ENCODE measurements around the gene PAM16.

PAM16 gene

DNA sequence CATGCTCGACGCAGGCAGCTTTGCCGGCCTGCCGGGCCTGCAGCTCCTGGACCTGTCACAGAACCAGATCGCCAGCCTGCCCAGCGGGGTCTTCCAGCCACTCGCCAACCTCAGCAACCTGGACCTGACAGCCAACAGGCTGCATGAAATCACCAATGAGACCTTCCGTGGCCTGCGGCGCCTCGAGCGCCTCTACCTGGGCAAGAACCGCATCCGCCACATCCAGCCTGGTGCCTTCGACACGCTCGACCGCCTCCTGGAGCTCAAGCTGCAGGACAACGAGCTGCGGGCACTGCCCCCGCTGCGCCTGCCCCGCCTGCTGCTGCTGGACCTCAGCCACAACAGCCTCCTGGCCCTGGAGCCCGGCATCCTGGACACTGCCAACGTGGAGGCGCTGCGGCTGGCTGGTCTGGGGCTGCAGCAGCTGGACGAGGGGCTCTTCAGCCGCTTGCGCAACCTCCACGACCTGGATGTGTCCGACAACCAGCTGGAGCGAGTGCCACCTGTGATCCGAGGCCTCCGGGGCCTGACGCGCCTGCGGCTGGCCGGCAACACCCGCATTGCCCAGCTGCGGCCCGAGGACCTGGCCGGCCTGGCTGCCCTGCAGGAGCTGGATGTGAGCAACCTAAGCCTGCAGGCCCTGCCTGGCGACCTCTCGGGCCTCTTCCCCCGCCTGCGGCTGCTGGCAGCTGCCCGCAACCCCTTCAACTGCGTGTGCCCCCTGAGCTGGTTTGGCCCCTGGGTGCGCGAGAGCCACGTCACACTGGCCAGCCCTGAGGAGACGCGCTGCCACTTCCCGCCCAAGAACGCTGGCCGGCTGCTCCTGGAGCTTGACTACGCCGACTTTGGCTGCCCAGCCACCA, 30.2 kb upstream of the PAM16 start:
- DNase-seq: no peak
- H3K27me3 ChIP-seq (ENCODE audit: insufficient read depth, low read depth, severe bottlenecking): no peaks in the 10 kb centered on the region
- no peaks in the 10 kb centered on the region for H3K36me3 ChIP-seq
- no peaks in the 10 kb centered on the region for H3K9me3 ChIP-seq (ENCODE audit: severe bottlenecking)
- TF ChIP-seq, protein P1, sequence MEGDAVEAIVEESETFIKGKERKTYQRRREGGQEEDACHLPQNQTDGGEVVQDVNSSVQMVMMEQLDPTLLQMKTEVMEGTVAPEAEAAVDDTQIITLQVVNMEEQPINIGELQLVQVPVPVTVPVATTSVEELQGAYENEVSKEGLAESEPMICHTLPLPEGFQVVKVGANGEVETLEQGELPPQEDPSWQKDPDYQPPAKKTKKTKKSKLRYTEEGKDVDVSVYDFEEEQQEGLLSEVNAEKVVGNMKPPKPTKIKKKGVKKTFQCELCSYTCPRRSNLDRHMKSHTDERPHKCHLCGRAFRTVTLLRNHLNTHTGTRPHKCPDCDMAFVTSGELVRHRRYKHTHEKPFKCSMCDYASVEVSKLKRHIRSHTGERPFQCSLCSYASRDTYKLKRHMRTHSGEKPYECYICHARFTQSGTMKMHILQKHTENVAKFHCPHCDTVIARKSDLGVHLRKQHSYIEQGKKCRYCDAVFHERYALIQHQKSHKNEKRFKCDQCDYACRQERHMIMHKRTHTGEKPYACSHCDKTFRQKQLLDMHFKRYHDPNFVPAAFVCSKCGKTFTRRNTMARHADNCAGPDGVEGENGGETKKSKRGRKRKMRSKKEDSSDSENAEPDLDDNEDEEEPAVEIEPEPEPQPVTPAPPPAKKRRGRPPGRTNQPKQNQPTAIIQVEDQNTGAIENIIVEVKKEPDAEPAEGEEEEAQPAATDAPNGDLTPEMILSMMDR (IDR thresholded peaks at IDR 0.05; ENCODE audit: low read depth, low read length): no peak
- no peak overlapping the region for H3K4me3 ChIP-seq (ENCODE audit: low read depth, low read length)
- no peak overlapping the region for H3K27ac ChIP-seq

DNA sequence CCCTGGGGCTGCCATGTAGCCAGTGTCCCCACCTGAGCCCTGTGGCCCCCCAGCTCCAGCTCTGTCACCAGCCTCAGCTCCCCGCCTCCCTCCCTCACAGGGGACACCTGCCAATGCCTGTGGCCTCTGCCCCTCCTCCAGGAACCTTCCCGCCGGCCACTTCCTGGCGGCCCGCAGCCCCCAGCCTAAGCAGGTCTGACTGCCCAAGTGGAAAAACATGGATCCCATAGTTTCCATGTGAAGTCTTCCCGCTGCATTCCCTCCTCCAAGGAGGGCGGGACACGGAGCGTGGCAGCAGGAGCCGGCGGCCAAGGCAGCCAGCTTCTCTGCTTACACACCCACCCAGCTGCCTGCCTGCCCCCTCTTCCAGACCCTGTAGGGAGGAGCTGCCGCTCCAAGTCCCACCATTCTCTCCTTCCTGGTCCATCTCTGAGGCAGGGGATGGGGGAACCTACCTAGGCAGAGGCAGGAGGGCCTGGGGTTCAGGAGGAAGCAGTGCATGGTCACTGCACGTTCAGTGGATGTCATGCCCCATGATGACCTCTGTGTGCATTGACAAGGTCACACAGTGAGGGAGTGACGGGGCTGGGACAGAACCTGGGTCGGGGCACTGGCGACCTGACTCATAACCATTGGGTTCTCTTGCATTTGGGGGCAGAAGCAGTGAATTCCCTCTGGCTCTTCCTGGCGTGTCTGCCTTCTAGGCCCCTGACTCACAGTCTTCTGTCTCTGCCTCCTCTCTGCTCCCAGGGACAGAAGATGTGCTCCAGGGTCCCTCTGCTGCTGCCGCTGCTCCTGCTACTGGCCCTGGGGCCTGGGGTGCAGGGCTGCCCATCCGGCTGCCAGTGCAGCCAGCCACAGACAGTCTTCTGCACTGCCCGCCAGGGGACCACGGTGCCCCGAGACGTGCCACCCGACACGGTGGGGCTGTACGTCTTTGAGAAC, 29.3 kb upstream of the PAM16 start:
- no peaks in the 10 kb centered on the region for H3K36me3 ChIP-seq
- H3K9me3 ChIP-seq (ENCODE audit: severe bottlenecking): no peaks in the 10 kb centered on the region
- no peak for DNase-seq
- H3K4me3 ChIP-seq (ENCODE audit: low read depth, low read length): no peak overlapping the region
- H3K27ac ChIP-seq: no peak overlapping the region
- H3K27me3 ChIP-seq (ENCODE audit: insufficient read depth, low read depth, severe bottlenecking): no peaks in the 10 kb centered on the region
- TF ChIP-seq, protein P1 (IDR thresholded peaks at IDR 0.05; ENCODE audit: low read depth, low read length): no peak

DNA sequence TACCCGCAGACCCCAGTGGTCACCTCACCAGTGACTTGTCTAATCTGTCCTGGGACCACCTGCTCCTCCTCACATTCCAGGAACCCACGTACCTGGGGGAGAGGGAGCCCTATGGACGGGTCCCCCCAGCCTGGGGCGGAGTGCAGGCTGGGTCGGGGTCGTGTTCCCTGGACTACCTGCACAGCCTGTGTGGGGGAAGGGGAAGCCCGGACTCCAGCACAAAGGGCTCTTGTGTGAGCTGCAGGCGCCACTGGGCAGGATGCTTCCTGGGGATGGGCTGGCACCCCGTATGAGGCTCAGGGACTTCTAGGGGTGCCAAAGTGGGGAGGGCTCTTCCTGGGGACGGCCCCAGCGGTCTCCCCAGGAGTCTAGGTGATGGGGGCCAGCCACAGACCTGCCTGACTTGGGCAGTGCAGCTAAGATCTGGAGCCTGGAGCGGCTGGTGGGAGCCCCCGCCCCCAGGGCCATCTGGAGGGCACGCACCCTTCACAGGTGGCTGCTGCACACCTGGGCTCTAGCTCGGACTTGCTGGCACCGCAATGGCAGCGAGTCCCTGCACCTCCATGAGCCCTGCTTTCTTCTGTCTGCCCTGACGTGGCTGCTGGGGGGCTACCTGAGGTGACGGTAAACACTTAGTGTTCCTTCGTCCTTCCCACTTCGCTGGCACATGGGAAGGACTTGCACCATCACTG, 28.0 kb upstream of the PAM16 start:
- Histone ChIP-seq H3K36me3 (no peaks in the 10 kb centered on the region), H3K27me3 (ENCODE audit: insufficient read depth, low read depth, severe bottlenecking) (no peaks in the 10 kb centered on the region), H3K27ac (no peak overlapping the region), H3K9me3 (ENCODE audit: severe bottlenecking) (no peaks in the 10 kb centered on the region), H3K4me3 (ENCODE audit: low read depth, low read length) (no peak overlapping the region)
- no peak for DNase-seq
- TF ChIP-seq, protein P1 (IDR thresholded peaks at IDR 0.05; ENCODE audit: low read depth, low read length): no peak

DNA sequence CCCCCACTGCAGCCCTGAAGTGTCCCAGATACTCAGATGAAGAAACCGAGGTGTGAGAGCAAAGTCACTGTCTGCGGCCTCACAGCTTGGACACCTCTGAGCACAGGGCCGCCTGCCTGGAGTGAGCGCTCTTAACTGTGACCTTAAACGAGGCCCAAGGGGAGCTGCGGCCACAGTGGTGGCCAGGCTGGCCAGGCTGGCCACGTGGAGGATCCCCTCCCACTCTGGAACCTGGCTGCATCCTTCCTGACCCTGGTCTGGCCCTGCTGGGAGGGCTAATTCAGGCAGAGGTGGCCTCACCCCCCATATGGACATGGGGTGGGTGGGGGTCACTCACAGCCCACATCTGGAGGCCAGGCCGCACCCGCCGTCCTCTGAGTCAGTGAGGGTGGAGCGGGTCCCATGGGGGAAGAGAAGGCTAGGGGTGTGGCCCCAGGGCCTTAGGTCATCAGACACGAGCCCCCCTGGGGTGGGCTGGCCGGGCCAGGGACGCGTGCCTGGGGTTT, 27.1 kb upstream of the PAM16 start:
- Histone ChIP-seq H3K27ac (peak overlapping the region; percentile 10; the same call in 1 of the 2 replicates), H3K27me3 (ENCODE audit: insufficient read depth, low read depth, severe bottlenecking) (no peaks in the 10 kb centered on the region), H3K9me3 (ENCODE audit: severe bottlenecking) (no peaks in the 10 kb centered on the region), H3K4me3 (ENCODE audit: low read depth, low read length) (no peak overlapping the region), H3K36me3 (no peaks in the 10 kb centered on the region)
- DNase-seq: no peak
- TF ChIP-seq, protein P1 (IDR thresholded peaks at IDR 0.05; ENCODE audit: low read depth, low read length): no peak

DNA sequence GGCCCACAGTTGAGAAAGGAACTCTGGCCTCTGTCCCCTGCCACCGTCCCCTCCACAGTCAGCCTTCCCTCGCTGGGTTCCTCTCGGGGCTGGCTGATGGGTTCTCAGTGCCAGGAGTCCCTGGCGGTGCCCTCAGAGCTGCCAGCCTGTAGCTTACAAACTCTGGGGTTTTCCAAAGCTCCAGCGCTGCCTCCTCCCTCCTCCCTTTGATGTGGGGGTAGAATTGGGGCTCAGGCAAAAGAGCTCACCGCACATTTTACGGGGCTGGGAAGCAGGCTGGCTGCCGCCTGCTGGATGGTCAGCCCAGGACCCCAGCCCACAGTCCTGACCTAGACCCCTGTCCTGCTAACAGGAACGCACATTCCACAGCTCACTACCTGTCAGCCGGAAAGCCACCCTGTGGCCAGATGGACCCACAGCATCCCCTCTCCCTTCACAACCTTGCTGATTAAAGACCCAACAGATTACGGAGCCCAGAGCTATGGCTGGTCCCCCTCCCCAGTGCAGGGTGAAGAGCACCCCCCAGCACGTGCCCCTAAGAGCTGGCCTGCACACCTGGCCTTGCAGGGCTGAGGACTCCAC, 26.5 kb upstream of the PAM16 start:
- Histone ChIP-seq H3K27ac (no peak overlapping the region), H3K27me3 (ENCODE audit: insufficient read depth, low read depth, severe bottlenecking) (no peaks in the 10 kb centered on the region), H3K36me3 (no peaks in the 10 kb centered on the region), H3K9me3 (ENCODE audit: severe bottlenecking) (no peaks in the 10 kb centered on the region), H3K4me3 (ENCODE audit: low read depth, low read length) (no peak overlapping the region)
- TF ChIP-seq, protein P1 (IDR thresholded peaks at IDR 0.05; ENCODE audit: low read depth, low read length): peak; percentile 62
- DNase-seq: peak; percentile 30

Measured in WERI-Rb-1 (cell line).